ENCODE results near the gene ETHE1. TPM values are rescaled to one million over a fixed set of nuclear protein-coding genes. Genes with fewer than 3 reads are reported as not detected.
A peak's percentile ranks its signal among the peaks of the same experiment; 100 is the strongest.

Gene ETHE1
- total RNA-seq, 3 donors from 2014 or later (not counting 1 experiment from before 2014, with no cell fraction given) = 22.0 to 25.6 (median 24.6) TPM

DNA sequence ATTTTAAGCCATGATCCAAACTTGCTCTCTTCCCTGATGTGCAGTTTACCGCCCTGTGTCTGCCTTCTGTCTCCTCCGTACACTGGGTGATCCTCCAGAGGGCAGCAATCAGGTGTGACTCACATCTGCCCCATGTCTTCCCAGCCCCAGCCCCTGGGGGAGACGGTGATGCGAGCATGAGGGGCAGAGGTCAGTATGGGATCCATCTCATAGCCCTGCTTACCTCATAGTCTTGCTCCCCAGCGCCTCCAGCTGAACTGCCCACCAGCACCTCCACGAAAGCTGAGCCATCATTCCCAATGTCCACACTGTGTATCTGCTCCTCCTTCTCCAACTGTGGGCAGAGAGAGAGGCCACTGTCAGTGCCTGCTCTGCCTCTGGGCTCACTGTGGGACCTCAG, 33.7 kb upstream of the ETHE1 start:
- peaks cover 44% of the 10 kb centered on the region for H3K4me1 ChIP-seq (ENCODE audit: control insufficient read depth, insufficient read depth, low read length)
- TF ChIP-seq, protein P1, sequence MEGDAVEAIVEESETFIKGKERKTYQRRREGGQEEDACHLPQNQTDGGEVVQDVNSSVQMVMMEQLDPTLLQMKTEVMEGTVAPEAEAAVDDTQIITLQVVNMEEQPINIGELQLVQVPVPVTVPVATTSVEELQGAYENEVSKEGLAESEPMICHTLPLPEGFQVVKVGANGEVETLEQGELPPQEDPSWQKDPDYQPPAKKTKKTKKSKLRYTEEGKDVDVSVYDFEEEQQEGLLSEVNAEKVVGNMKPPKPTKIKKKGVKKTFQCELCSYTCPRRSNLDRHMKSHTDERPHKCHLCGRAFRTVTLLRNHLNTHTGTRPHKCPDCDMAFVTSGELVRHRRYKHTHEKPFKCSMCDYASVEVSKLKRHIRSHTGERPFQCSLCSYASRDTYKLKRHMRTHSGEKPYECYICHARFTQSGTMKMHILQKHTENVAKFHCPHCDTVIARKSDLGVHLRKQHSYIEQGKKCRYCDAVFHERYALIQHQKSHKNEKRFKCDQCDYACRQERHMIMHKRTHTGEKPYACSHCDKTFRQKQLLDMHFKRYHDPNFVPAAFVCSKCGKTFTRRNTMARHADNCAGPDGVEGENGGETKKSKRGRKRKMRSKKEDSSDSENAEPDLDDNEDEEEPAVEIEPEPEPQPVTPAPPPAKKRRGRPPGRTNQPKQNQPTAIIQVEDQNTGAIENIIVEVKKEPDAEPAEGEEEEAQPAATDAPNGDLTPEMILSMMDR (IDR thresholded peaks at IDR 0.05) = no peak
- DNase-seq (peak in 1 of 2 donors; percentile 30), ATAC-seq (no peak)
- Mint-ChIP-seq H3K27ac (peak overlapping the region; percentile 89 to 96), H3K4me1 (peaks cover 50% of the 10 kb centered on the region in 2 donors), H3K27me3 (ENCODE audit: low read depth in 2 of 2) (no peaks in the 10 kb centered on the region), H3K36me3 (no peaks in the 10 kb centered on the region), H3K4me3 (no peak overlapping the region), H3K9me3 (no peaks in the 10 kb centered on the region)
- no peak overlapping the region for H3K27ac ChIP-seq (ENCODE audit: low read length)
- no peaks in the 10 kb centered on the region for H3K9me3 ChIP-seq (ENCODE audit: control insufficient read depth, insufficient read depth, low read length)
- intact Hi-C loops (cut with micrococcal nuclease) = no loop called here
- H3K27me3 ChIP-seq (ENCODE audit: control insufficient read depth, insufficient read depth, low read length) = no peaks in the 10 kb centered on the region
- no peak overlapping the region for H3K4me3 ChIP-seq (ENCODE audit: low read length)
- H3K36me3 ChIP-seq (ENCODE audit: control insufficient read depth, insufficient read depth, low read length) = peaks cover 10% of the 10 kb centered on the region
- WGBS (ENCODE audit: insufficient coverage) = 91% methylated on average over 6 of the region's 6 CpGs

DNA sequence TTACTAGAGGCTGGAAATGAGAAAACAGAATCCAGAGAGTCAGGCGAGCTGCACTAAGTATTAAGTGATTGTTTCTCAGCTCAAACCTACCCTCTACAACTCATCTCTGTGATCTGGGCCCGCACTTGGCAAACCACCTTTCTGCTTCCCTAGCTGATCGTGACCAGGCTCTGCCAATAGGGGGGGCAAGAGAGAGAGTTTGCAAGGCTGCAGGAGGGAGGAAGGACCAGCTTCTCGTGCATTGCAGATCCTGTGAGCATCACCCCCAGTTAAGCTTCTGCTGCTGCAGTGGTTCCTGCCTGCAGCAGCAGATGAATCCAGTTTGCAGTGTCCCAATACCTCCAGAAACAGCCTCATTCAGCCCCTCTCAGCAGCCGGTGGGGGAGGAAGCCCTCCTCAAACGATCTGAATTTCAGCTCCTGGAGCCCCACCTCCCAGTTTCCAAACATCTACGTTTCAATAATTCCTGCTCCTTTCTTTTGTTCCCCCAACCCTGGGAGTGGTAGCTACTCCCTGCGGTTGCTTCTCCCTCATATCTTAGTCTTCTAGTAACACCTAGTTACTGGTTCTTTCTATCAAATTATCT, 28.3 kb upstream of the ETHE1 start:
- H3K27ac ChIP-seq (ENCODE audit: low read length) = no peak overlapping the region
- intact Hi-C loops (cut with micrococcal nuclease) = loop anchor here (1.0 kb wide), 1 partner anchor 39 kb away; no protein-coding TSS in a partner anchor
- Mint-ChIP-seq H3K36me3 (no peaks in the 10 kb centered on the region), H3K27me3 (ENCODE audit: low read depth in 2 of 2) (no peaks in the 10 kb centered on the region), H3K9me3 (no peaks in the 10 kb centered on the region), H3K27ac (peak overlapping the region; percentile 41 to 63), H3K4me1 (peaks cover 9 to 11% of the 10 kb centered on the region in 2 donors), H3K4me3 (no peak overlapping the region)
- H3K4me1 ChIP-seq (ENCODE audit: control insufficient read depth, insufficient read depth, low read length) = peaks cover 7% of the 10 kb centered on the region
- H3K4me3 ChIP-seq (ENCODE audit: low read length) = no peak overlapping the region
- no peaks in the 10 kb centered on the region for H3K9me3 ChIP-seq (ENCODE audit: control insufficient read depth, insufficient read depth, low read length)
- DNase-seq (peak; percentile 75 to 92), ATAC-seq (peak; percentile 95 to 100 (median 100))
- no peaks in the 10 kb centered on the region for H3K27me3 ChIP-seq (ENCODE audit: control insufficient read depth, insufficient read depth, low read length)
- 38% methylated on average over 7 of the region's 8 CpGs for WGBS (ENCODE audit: insufficient coverage)
- peaks cover 40% of the 10 kb centered on the region for H3K36me3 ChIP-seq (ENCODE audit: control insufficient read depth, insufficient read depth, low read length)
- TF ChIP-seq, protein P1 (IDR thresholded peaks at IDR 0.05) = peak; percentile 74

DNA sequence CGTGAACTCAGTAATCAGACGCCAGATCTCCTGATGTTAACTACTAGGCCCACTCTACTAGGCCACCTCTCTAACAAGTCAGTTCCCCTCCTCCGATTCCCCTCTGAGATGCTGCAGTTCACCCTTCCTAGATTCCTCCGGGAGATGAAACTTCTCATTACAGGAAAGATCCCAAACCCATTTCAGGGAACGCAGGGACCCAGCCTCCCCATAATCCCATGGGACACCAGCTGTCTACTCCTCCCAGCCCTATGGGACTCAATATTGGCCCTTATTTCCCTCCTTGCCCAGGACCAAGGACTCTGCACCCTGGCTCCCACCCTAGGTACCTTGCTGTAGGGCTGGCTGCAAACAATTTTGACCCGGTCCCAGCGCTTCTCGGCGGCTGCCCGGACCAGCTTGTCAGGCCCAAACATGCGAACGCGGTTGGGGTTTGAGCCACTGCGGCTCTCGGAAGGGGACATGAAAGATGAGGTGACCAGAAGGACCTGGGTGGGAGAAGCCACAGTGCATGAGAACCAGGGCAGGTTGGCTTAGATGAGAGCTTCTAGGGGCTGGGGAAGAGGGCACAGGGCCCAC, 27.4 kb upstream of the ETHE1 start:
- H3K9me3 Mint-ChIP-seq = no peaks in the 10 kb centered on the region
- Histone ChIP-seq H3K4me1 (ENCODE audit: control insufficient read depth, insufficient read depth, low read length) (peaks cover 7% of the 10 kb centered on the region), H3K4me3 (ENCODE audit: low read length) (no peak overlapping the region), H3K27ac (ENCODE audit: low read length) (no peak overlapping the region), H3K36me3 (ENCODE audit: control insufficient read depth, insufficient read depth, low read length) (peaks cover 37% of the 10 kb centered on the region), H3K9me3 (ENCODE audit: control insufficient read depth, insufficient read depth, low read length) (no peaks in the 10 kb centered on the region), H3K27me3 (ENCODE audit: control insufficient read depth, insufficient read depth, low read length) (no peaks in the 10 kb centered on the region)
- 96% methylated on average over 15 of the region's 15 CpGs for WGBS (ENCODE audit: insufficient coverage)
- TF ChIP-seq, protein P1 (IDR thresholded peaks at IDR 0.05) = no peak
- H3K36me3 Mint-ChIP-seq = no peaks in the 10 kb centered on the region
- ATAC-seq = no peak
- H3K4me1 Mint-ChIP-seq = peaks cover 8 to 11% of the 10 kb centered on the region in 2 donors
- DNase-seq = no peak
- peak overlapping the region; percentile 41 to 63 for H3K27ac Mint-ChIP-seq
- no peaks in the 10 kb centered on the region for H3K27me3 Mint-ChIP-seq (ENCODE audit: low read depth in 2 of 2)
- intact Hi-C loops (cut with micrococcal nuclease) = no loop called here
- H3K4me3 Mint-ChIP-seq = no peak overlapping the region

Data from natural killer cell (primary cell).